ENCODE measurements around the gene TSPAN11.

- no peak for TF ChIP-seq CTCF (IDR thresholded peaks at IDR 0.05; ENCODE audit: insufficient read depth, low read length, poor library complexity, severe bottlenecking)
- no peak for TF ChIP-seq EZH2phosphoT487 (conservative IDR thresholded peaks at IDR 0.05; ENCODE audit: low read length)
Measured at GRCh38 chr12:30934811-30935210, 8.3 kb downstream of the TSPAN11 start.

Data from SU-DHL-6 (cell line).